ENCODE data around the gene SLC26A9. TPM values are rescaled to one million over a fixed set of nuclear protein-coding genes. Genes with fewer than 3 reads are reported as not detected.

The SLC26A9 gene
- total RNA-seq, 1 donor from 2014 or later = not detected

- no peak for TF ChIP-seq CTCF (IDR thresholded peaks at IDR 0.05)
- CTCF ChIA-PET = interaction anchor here (1.2 kb wide), 1 partner anchor 9 kb away, joined by 3 read pairs; no protein-coding TSS in a partner anchor
- POLR2A ChIA-PET = no interaction called here
- Mint-ChIP-seq H3K9me3 (no peaks in the 10 kb centered on the region), H3K27ac (no peak overlapping the region), H3K36me3 (ENCODE audit: low read depth) (no peaks in the 10 kb centered on the region), H3K4me1 (no peaks in the 10 kb centered on the region), H3K4me3 (no peak overlapping the region), H3K27me3 (no peaks in the 10 kb centered on the region)
- ATAC-seq (ENCODE audit: low read depth) (no peak), DNase-seq (no peak)
- intact Hi-C loops (cut with micrococcal nuclease) = no loop called here
Measured at GRCh38 chr1:205926213-205926612, 17.0 kb downstream of the SLC26A9 start.

- no peak for TF ChIP-seq CTCF (IDR thresholded peaks at IDR 0.05)
- ATAC-seq (ENCODE audit: low read depth) = no peak
- ChIA-PET POLR2A (no interaction called here), CTCF (interaction anchor here (1.2 kb wide), 1 partner anchor 8 kb away, joined by 3 read pairs; no protein-coding TSS in a partner anchor)
- H3K9me3 Mint-ChIP-seq = no peaks in the 10 kb centered on the region
- intact Hi-C loops (cut with micrococcal nuclease) = no loop called here
- H3K4me3 Mint-ChIP-seq = no peak overlapping the region
- no peaks in the 10 kb centered on the region for H3K4me1 Mint-ChIP-seq
- H3K27ac Mint-ChIP-seq = no peak overlapping the region
- no peaks in the 10 kb centered on the region for H3K36me3 Mint-ChIP-seq (ENCODE audit: low read depth)
- DNase-seq = no peak
- H3K27me3 Mint-ChIP-seq = no peaks in the 10 kb centered on the region
Measured at GRCh38 chr1:205925736-205926135, 17.5 kb downstream of the SLC26A9 start.

GRCh38 chr1:205924460-205924790, 18.8 kb downstream of the SLC26A9 start:
- no peak for TF ChIP-seq CTCF (IDR thresholded peaks at IDR 0.05)

GRCh38 chr1:205923651-205924459, 19.4 kb downstream of the SLC26A9 start:
- peaks cover 5% of the 10 kb centered on the region for H3K27me3 Mint-ChIP-seq
- H3K9me3 Mint-ChIP-seq = no peaks in the 10 kb centered on the region
- intact Hi-C loops (cut with micrococcal nuclease) = no loop called here
- H3K4me3 Mint-ChIP-seq = no peak overlapping the region
- H3K4me1 Mint-ChIP-seq = no peaks in the 10 kb centered on the region
- no peak for DNase-seq
- CTCF ChIA-PET = interaction anchor here (0.8 kb wide), 1 partner anchor 54 kb away, joined by 4 read pairs; no protein-coding TSS in a partner anchor
- TF ChIP-seq CTCF (IDR thresholded peaks at IDR 0.05) = no peak
- ATAC-seq (ENCODE audit: low read depth) = no peak
- H3K36me3 Mint-ChIP-seq (ENCODE audit: low read depth) = no peaks in the 10 kb centered on the region
- POLR2A ChIA-PET = no interaction called here
- H3K27ac Mint-ChIP-seq = no peak overlapping the region

More at GRCh38 chr1:205924460-205924790, 18.8 kb downstream of the SLC26A9 start:
- ChIA-PET CTCF (no interaction called here), POLR2A (no interaction called here)
- DNase-seq (no peak), ATAC-seq (ENCODE audit: low read depth) (no peak)
- Mint-ChIP-seq H3K36me3 (ENCODE audit: low read depth) (no peaks in the 10 kb centered on the region), H3K9me3 (no peaks in the 10 kb centered on the region), H3K27me3 (peaks cover 5% of the 10 kb centered on the region), H3K4me1 (no peaks in the 10 kb centered on the region), H3K27ac (no peak overlapping the region), H3K4me3 (no peak overlapping the region)
- intact Hi-C loops (cut with micrococcal nuclease) = no loop called here

GRCh38 chr1:205922806-205923205, 20.4 kb downstream of the SLC26A9 start:
- Mint-ChIP-seq H3K4me3 (no peak overlapping the region), H3K4me1 (no peaks in the 10 kb centered on the region), H3K27ac (no peak overlapping the region), H3K36me3 (ENCODE audit: low read depth) (no peaks in the 10 kb centered on the region), H3K9me3 (no peaks in the 10 kb centered on the region), H3K27me3 (peaks cover 5% of the 10 kb centered on the region)
- intact Hi-C loops (cut with micrococcal nuclease) = no loop called here
- no peak for TF ChIP-seq CTCF (IDR thresholded peaks at IDR 0.05)
- DNase-seq (no peak), ATAC-seq (ENCODE audit: low read depth) (no peak)
- ChIA-PET CTCF (no interaction called here), POLR2A (no interaction called here)
